ENCODE data around the gene ACSBG1. TPM values are rescaled to one million over a fixed set of nuclear protein-coding genes. Genes with fewer than 3 reads are reported as not detected.

ACSBG1 gene
- total and polyA plus RNA-seq, 2 donors: 0.25 to 1.1 TPM

DNA sequence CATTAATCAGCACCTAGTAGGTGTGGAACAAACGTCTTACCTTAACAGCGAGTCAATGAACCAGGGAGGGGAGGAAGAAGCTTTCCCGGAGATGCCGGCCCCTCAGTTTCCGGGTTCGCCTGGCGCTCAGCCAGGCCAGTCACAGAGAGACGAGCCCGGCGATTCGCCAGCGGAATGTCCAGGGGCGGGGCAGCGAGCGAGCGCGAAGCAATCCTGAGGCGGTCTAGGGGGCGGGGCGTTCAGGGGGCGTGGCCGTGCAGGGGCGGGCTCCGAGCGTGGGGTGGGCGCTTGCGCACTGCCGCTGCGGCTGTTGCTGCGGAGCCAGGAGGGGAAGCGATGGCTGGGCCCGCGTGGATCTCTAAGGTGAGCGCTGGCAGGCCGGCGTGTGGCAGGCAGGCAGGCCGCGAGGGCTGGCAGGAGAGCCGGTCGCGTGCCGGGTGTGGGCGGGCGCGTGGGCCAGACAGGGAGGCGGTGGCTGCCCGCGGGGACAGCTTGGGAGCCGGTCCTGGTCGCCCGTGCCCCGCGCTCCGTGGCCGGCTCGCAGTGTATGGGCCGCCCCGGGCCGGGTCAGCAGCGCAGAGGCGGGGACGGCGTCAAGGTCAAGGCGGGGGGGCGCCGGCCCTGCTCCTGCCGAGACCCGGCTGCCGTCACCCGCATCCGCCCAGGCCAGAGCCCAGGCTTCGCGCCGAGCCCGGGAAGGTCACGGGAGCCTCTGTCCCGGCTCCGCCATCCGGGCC is 85.1 kb downstream of the ACSBG1 start, which contains the start of gene IDH3A:
Gene IDH3A, plus strand, starts transcription at position 295 of the 737 bp plus-strand sequence. Its CDS starts 42 bp downstream, at position 337.
- under 1% methylated on average over 79 of the region's 79 CpGs for WGBS
- no peaks in the 10 kb centered on the region for H3K4me1 ChIP-seq (ENCODE audit: insufficient read depth)
- H3K36me3 ChIP-seq (ENCODE audit: insufficient read depth): no peaks in the 10 kb centered on the region
- DNase-seq (ENCODE audit: extremely low spot score): peak; percentile 94
- peak within 1 kb of the TSS; percentile 81 for H3K4me3 ChIP-seq (ENCODE audit: low read depth, low read length)
- H3K27ac ChIP-seq (ENCODE audit: low read depth): no peak within 1 kb of the TSS

DNA sequence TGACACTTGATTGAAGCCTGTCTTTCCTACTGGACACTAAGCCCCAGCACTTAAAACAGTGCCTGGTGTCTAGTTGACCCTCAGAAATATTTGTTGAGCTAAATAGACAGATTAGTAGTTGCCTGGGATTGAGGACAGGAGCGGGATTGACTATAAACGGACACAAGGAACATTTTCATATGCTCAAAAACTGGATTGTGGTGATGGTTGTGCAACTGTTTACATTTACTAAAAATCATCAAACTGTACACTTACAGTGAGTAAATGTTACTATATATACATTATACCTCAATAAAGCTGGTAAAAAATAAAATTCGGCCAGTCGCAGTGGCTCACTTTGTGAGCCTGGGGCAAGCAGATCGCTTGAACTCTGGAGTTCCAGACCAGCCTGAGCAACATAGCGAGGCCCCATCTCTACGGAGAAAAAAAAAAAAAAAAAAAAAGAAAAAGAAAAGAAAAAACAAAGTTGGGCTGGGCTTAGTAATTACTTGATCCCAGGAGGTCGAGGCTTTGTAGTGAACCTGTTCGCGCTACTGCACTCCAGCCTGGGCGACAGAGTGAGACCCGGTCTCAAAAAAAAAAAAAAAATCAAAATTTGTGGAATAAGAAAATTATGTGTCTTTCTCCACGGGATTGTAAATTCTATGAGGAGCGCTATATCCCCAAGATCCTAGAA is 85.8 kb downstream of the ACSBG1 start:
- Histone ChIP-seq H3K4me1 (ENCODE audit: insufficient read depth) (no peaks in the 10 kb centered on the region), H3K27ac (ENCODE audit: low read depth) (no peak overlapping the region), H3K4me3 (ENCODE audit: low read depth, low read length) (peak overlapping the region; percentile 36), H3K36me3 (ENCODE audit: insufficient read depth) (no peaks in the 10 kb centered on the region)
- WGBS: 12% methylated on average over 14 of the region's 14 CpGs
- no peak for DNase-seq (ENCODE audit: extremely low spot score)

GRCh38 chr15:78147566-78147965 is 86.8 kb downstream of the ACSBG1 start:
- Histone ChIP-seq H3K27ac (ENCODE audit: low read depth) (no peak overlapping the region), H3K4me3 (ENCODE audit: low read depth, low read length) (no peak overlapping the region), H3K36me3 (ENCODE audit: insufficient read depth) (no peaks in the 10 kb centered on the region), H3K4me1 (ENCODE audit: insufficient read depth) (no peaks in the 10 kb centered on the region)
- DNase-seq (ENCODE audit: extremely low spot score): no peak
- 79% methylated on average over 6 of the region's 6 CpGs for WGBS

DNA sequence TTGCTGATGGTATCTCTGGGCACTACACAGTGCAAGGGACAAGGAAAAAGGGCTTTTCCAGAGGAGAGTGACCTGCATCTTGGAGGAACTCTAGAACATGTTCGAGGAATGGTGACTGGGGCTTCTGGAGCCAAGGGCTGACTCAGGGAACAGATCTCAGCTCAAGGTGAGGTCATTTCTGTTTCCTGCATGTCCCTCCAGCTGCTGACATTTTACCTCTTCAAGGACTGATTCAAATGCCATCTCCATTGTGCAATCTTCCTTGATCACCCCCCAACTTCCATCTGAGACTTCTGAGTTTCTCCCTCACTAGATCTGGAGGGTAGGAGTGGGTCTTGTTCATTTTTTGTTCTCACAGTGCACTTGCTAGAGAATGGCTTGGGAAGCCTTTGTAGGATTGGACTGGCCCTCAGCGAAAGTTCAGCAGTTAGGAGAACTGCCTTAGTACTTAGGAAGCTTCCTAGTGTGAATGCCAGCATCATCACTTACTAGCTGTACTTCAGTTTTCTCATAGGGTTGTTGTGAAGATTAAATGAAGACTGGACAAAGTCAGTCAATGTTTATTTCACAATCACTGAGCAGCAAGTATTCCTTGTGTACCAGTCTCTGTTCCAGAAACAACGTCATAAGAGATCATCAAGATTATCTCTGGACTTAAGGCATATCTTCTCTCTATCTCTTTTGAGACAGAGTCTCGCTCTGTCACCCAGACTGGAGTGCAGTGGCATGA is 87.8 kb downstream of the ACSBG1 start:
- no peaks in the 10 kb centered on the region for H3K36me3 ChIP-seq (ENCODE audit: insufficient read depth)
- H3K27ac ChIP-seq (ENCODE audit: low read depth): no peak overlapping the region
- H3K4me1 ChIP-seq (ENCODE audit: insufficient read depth): no peaks in the 10 kb centered on the region
- 84% methylated on average over 4 of the region's 4 CpGs for WGBS
- DNase-seq (ENCODE audit: extremely low spot score): no peak
- no peak overlapping the region for H3K4me3 ChIP-seq (ENCODE audit: low read depth, low read length)

DNA sequence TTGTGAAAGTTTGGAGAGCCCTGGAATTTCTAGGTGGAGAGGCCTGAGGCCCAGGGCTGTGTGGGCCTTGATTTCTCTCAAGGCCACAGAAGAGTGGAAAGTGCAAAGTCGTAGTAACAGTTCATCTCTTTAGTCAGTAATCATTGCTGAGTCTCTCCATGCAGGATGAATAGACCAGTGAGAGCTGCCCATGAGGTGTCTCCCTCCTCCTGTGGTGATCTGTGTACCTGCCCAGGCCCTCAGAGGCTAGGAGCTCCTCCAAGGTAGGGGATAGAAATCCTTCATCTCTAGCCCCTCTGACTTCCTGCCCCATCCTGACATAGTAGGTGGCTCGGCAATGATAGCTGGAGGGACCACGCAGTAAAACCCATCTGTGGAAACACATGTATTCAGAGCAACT is 92.0 kb downstream of the ACSBG1 start:
- 92% methylated on average over 3 of the region's 3 CpGs for WGBS
- no peak for DNase-seq (ENCODE audit: extremely low spot score)
- Histone ChIP-seq H3K36me3 (ENCODE audit: insufficient read depth) (no peaks in the 10 kb centered on the region), H3K4me1 (ENCODE audit: insufficient read depth) (no peaks in the 10 kb centered on the region), H3K27ac (ENCODE audit: low read depth) (no peak overlapping the region), H3K4me3 (ENCODE audit: low read depth, low read length) (no peak overlapping the region)

DNA sequence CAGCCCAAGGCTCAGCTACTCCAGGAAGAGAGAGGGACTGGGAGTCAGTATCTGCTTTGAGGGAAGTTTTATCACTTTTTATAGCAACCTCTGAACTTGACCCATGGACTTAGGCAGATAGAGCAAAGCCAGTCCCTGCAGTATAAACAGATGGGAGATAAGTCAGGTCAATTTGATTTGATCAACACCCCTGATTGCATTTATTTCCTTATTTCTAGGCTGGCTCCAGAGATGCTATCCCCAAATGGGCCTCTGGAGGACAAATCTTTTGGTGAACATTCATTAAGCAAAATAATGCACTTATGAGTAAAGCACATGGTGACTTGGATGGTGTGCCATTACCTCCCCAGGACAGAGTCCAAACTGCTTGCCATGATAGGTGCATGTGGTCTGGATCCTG is 94.1 kb downstream of the ACSBG1 start:
- Histone ChIP-seq H3K4me1 (ENCODE audit: insufficient read depth) (no peaks in the 10 kb centered on the region), H3K36me3 (ENCODE audit: insufficient read depth) (no peaks in the 10 kb centered on the region), H3K27ac (ENCODE audit: low read depth) (no peak overlapping the region), H3K4me3 (ENCODE audit: low read depth, low read length) (no peak overlapping the region)
- DNase-seq (ENCODE audit: extremely low spot score): no peak

DNA sequence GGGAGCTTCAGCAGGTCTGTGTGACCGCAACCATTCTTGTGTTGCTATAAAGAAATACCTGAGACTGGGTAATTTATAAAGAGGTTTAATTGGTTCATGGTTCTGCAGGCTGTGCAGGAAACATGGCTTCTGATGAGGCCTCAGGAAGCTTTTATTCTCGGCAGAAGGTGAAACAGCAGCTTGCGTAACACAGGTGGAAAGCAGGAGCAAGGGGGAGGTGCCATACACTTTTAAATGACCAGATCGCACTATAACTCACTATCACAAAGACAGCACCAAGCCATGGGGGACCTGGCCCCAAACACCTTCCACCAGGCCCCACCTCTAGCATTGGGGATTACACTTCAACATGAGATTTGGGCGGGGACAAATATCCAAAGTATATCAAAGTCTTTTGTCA is 94.8 kb downstream of the ACSBG1 start:
- Histone ChIP-seq H3K4me3 (ENCODE audit: low read depth, low read length) (no peak overlapping the region), H3K4me1 (ENCODE audit: insufficient read depth) (no peaks in the 10 kb centered on the region), H3K36me3 (ENCODE audit: insufficient read depth) (no peaks in the 10 kb centered on the region), H3K27ac (ENCODE audit: low read depth) (no peak overlapping the region)
- WGBS: 93% methylated on average over 5 of the region's 5 CpGs
- DNase-seq (ENCODE audit: extremely low spot score): no peak

GRCh38 chr15:78133801-78134200 is 100.6 kb downstream of the ACSBG1 start:
- H3K4me3 ChIP-seq (ENCODE audit: low read depth, low read length): no peak overlapping the region
- no peak for DNase-seq (ENCODE audit: extremely low spot score)
- H3K36me3 ChIP-seq (ENCODE audit: insufficient read depth): no peaks in the 10 kb centered on the region
- no peaks in the 10 kb centered on the region for H3K4me1 ChIP-seq (ENCODE audit: insufficient read depth)
- no peak overlapping the region for H3K27ac ChIP-seq (ENCODE audit: low read depth)
- 89% methylated on average over 2 of the region's 2 CpGs for WGBS

GRCh38 chr15:78131295-78132061 is 102.9 kb downstream of the ACSBG1 start, which contains the start of gene CIB2:
Gene CIB2, minus strand, starts transcription at chr15:78131445. Its CDS starts 230 bp downstream, at chr15:78131215.
- peak within 1 kb of the TSS; percentile 76 for H3K27ac ChIP-seq (ENCODE audit: low read depth)
- under 1% methylated on average over 78 of the region's 79 CpGs for WGBS
- no peaks in the 10 kb centered on the region for H3K4me1 ChIP-seq (ENCODE audit: insufficient read depth)
- H3K36me3 ChIP-seq (ENCODE audit: insufficient read depth): no peaks in the 10 kb centered on the region
- peak within 1 kb of the TSS; percentile 69 for H3K4me3 ChIP-seq (ENCODE audit: low read depth, low read length)
- DNase-seq (ENCODE audit: extremely low spot score): peak; percentile 47

DNA sequence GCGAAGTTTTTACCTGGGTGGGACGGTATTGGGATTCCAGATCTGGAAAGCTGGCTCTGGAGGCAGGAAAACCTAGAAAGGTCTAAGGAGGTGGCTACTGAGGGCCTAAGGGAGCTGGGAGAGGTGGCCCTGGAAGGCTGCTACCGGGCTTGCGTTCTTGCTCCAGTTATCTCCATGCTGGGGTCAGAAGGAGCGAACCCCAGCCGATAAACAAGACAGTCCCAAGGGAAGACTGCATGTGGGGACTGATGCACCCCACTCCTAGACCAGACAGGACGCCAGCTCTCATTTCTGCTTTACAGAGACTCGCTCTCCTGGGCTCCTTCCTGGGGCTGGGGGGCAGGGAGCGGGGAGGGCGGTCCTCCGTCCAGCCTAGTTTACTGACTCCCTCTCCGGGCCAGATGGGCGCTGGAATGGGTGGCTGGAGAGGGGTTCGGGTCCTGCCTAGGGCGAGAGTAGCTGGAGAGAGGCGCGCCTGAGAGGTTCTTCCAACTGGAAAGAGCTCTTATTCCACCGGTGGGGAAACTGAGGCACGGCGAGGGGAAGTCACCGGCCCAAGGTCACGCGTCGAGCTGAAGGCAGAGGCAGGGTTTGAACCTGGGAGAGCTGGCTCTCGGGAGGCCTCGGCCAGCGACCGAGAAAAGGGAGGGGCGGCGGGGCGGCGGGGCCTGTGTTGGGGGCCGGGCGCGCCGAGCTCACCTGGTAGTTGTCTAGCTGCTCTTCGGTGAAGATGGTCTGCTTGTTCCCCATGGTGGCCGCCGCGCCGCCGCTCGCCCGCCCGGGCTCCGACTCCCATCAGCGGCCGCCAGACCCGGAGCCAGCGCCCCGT is 103.7 kb downstream of the ACSBG1 start:
- H3K36me3 ChIP-seq (ENCODE audit: insufficient read depth): no peaks in the 10 kb centered on the region
- no peaks in the 10 kb centered on the region for H3K4me1 ChIP-seq (ENCODE audit: insufficient read depth)
- H3K27ac ChIP-seq (ENCODE audit: low read depth): peak overlapping the region; percentile 19
- 24% methylated on average over 51 of the region's 51 CpGs for WGBS
- H3K4me3 ChIP-seq (ENCODE audit: low read depth, low read length): peak overlapping the region; percentile 69
- no peak for DNase-seq (ENCODE audit: extremely low spot score)

- DNase-seq (ENCODE audit: extremely low spot score): no peak
- H3K4me1 ChIP-seq (ENCODE audit: insufficient read depth): no peaks in the 10 kb centered on the region
- 93% methylated on average over 5 of the region's 5 CpGs for WGBS
- no peak overlapping the region for H3K27ac ChIP-seq (ENCODE audit: low read depth)
- no peak overlapping the region for H3K4me3 ChIP-seq (ENCODE audit: low read depth, low read length)
- H3K36me3 ChIP-seq (ENCODE audit: insufficient read depth): no peaks in the 10 kb centered on the region
Measured at GRCh38 chr15:78129751-78130287, 104.5 kb downstream of the ACSBG1 start.

DNA sequence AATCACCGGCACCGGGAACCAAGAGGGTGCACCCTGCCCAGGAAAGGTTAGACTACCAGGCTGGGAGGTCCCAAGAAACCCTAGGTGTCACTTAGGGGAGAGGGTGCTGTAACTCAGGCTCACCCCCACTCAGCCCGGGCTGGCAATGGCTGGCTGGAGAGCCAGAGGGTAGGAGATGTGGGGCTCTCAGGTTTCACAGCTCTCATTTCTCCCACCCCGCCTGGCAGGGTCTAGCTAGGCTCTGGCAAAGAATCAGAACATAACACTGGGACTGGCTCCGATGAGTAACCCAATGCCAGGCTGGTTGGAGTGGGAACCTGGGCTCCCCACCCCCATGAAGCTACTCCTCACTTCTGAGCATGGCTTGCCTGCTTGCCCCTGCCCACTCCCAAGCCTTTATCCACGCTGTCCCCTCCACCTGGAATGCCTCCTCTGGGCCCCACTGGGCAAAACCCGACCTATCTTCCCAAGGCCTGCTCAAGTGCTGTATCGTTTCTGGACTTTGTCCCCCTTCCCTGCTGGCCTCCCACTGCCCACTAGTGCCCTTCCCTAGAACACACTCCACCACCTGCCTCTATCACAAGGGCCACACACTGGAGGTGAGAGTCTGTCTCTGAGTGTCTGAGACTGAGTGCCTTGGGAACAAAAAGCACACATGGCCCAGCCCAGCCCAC is 105.2 kb downstream of the ACSBG1 start:
- 81% methylated on average over 8 of the region's 8 CpGs for WGBS
- H3K4me1 ChIP-seq (ENCODE audit: insufficient read depth): no peaks in the 10 kb centered on the region
- no peak overlapping the region for H3K27ac ChIP-seq (ENCODE audit: low read depth)
- DNase-seq (ENCODE audit: extremely low spot score): no peak
- no peaks in the 10 kb centered on the region for H3K36me3 ChIP-seq (ENCODE audit: insufficient read depth)
- no peak overlapping the region for H3K4me3 ChIP-seq (ENCODE audit: low read depth, low read length)

All from urinary bladder (tissue), 4 donors.